ENCODE measurements around the gene ESRRA. TPM values are rescaled to one million over a fixed set of nuclear protein-coding genes. Genes with fewer than 3 reads are reported as not detected.
A peak's percentile ranks its signal among the peaks of the same experiment; 100 is the strongest.
"Not testable (repeated sequence)": the region's sequence is repeated elsewhere in the genome, so short reads cannot be mapped to it uniquely, and the experiment has no call there.

Gene ESRRA
- total RNA-seq, 4 donors from 2014 or later = 63.5 to 95.8 (median 76.1) TPM

DNA sequence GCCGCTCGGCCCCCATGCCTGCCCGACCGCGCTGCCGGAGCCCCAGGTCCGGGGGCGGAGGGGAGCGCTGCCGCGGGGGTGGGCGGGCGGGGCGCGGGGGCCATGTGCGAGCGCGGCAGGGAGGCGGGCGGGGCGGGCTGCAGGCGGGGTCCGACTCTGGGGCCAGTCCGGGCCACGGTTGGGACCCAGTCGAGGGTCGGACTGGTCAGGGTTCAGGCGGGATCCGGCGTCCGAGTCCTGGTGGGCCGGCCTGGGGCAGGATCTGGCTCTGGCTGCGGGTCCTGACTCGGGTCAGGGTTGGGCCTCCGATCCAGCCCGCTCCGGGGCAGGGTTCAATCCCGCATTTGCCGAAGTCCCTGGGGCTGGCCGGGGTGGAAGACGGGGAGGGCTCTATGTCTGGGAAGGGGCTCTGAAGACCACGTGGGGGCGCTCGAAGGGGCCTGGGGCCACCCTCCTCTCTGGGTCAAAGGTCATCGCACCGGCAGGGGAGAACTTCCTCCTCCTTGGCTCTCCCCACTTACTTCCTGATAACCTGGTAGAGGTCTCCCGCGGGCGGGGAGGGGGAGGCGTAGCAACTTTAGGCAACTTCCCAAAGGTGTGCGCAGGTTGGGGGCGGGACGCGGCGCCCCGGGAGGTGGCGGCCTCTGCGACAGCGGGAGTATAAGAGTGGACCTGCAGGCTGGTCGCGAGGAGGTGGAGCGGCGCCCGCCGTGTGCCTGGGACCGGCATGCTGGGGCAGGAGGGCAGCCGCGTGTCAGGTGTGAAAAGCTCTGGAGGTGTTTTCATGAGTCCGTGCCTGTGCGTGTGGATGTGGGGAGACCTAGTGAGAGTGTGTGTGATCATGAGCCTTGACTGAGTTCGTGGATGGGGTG is 603 bp downstream of the ESRRA start:
- intact Hi-C loops (cut with DNase I) = no loop called here

DNA sequence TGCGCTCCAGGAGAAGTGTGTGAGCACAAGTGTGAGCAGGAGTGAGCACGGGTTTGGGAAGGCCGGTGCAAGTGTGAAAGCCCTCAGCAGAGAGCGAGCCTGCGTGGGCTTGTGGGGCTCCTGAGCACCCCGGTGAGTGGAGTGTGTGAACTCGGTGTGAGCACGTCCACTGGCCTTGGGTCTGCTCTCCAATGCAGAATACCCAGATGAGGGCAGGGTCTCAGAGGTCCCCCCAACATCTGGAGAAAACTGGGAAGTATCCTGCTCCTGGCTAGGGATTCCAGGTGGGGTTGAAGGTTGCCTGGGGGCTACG is 1.2 kb downstream of the ESRRA start:
- intact Hi-C loops (cut with DNase I) = no loop called here
- Histone ChIP-seq H3K4me1 (peaks cover 17 to 41% (median 38%) of the 10 kb centered on the region in 4 donors), H3K4me3 (peak overlapping the region; percentile 69 to 84 (median 78)), H3K9me3 (no peaks in the 10 kb centered on the region), H3K36me3 (peaks cover 0 to 11% (median 2%) of the 10 kb centered on the region in 4 donors), H3K27me3 (peaks cover 0 to 20% (median 5%) of the 10 kb centered on the region in 4 donors), H3K27ac (replicated peaks in 1 of 4) (peak overlapping the region; percentile 89 to 98 (median 92))
- TF ChIP-seq POLR2A (IDR thresholded peaks at IDR 0.05; ENCODE audit: low read depth) = no peak
- TF ChIP-seq, protein P1, sequence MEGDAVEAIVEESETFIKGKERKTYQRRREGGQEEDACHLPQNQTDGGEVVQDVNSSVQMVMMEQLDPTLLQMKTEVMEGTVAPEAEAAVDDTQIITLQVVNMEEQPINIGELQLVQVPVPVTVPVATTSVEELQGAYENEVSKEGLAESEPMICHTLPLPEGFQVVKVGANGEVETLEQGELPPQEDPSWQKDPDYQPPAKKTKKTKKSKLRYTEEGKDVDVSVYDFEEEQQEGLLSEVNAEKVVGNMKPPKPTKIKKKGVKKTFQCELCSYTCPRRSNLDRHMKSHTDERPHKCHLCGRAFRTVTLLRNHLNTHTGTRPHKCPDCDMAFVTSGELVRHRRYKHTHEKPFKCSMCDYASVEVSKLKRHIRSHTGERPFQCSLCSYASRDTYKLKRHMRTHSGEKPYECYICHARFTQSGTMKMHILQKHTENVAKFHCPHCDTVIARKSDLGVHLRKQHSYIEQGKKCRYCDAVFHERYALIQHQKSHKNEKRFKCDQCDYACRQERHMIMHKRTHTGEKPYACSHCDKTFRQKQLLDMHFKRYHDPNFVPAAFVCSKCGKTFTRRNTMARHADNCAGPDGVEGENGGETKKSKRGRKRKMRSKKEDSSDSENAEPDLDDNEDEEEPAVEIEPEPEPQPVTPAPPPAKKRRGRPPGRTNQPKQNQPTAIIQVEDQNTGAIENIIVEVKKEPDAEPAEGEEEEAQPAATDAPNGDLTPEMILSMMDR (IDR thresholded peaks at IDR 0.05) = no peak
- WGBS = 26% methylated on average over 9 of the region's 9 CpGs
- no peak for DNase-seq (ENCODE audit: extremely low spot score)

More for the DNA sequence above, 603 bp downstream of the ESRRA start:
- no peak for TF ChIP-seq POLR2A (IDR thresholded peaks at IDR 0.05; ENCODE audit: low read depth)
- TF ChIP-seq, protein P1 (IDR thresholded peaks at IDR 0.05) = peak in 1 of 3 experiments; percentile 10
- 2% methylated on average over 31 of the region's 71 CpGs for WGBS
- Histone ChIP-seq H3K4me1 (peaks cover 17 to 47% (median 43%) of the 10 kb centered on the region in 4 donors), H3K36me3 (peaks cover 0 to 9% (median under 1%) of the 10 kb centered on the region in 4 donors), H3K27ac (replicated peaks in 1 of 4) (peak overlapping the region; percentile 89 to 98 (median 92)), H3K27me3 (peaks cover 0 to 25% (median 6%) of the 10 kb centered on the region in 4 donors), H3K4me3 (peak overlapping the region; percentile 69 to 84 (median 78)), H3K9me3 (no peaks in the 10 kb centered on the region)
- peak; percentile 94 for DNase-seq (ENCODE audit: extremely low spot score)

DNA sequence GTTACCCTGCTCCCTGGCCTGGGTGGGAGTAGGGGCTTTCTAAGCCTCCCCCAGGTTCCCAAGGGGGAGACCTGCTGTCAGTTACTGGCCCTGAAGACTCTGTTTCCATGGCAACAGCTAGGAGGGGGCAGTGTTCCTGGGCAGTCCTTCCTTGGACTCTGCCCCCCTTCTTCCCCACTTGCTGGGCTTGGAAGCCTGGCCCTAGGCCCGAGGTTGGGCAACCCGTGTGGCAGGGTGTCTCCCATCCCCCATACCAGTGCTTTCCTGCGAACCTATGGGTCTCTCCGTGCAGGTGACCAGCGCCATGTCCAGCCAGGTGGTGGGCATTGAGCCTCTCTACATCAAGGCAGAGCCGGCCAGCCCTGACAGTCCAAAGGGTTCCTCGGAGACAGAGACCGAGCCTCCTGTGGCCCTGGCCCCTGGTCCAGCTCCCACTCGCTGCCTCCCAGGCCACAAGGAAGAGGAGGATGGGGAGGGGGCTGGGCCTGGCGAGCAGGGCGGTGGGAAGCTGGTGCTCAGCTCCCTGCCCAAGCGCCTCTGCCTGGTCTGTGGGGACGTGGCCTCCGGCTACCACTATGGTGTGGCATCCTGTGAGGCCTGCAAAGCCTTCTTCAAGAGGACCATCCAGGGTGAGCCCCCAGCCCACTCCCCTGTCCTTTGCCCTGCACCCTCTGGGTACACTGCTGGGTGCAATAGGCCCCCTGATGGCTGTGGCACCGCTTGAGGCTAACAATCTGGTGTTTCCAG is 1.7 kb downstream of the ESRRA start:
- H3K4me3 ChIP-seq = peak overlapping the region; percentile 69 to 84 (median 78)
- intact Hi-C loops (cut with DNase I) = no loop called here
- H3K36me3 ChIP-seq = peaks cover 0 to 11% (median 2%) of the 10 kb centered on the region in 4 donors
- TF ChIP-seq POLR2AphosphoS5 (IDR thresholded peaks at IDR 0.05) (peak in 1 of 2 donors; percentile 9), POLR2A (IDR thresholded peaks at IDR 0.05; ENCODE audit: low read depth) (no peak)
- peak overlapping the region; percentile 89 to 98 (median 92) for H3K27ac ChIP-seq (replicated peaks in 1 of 4)
- H3K9me3 ChIP-seq = no peaks in the 10 kb centered on the region
- peaks cover 17 to 40% (median 36%) of the 10 kb centered on the region in 4 donors for H3K4me1 ChIP-seq
- peaks cover 0 to 15% (median 2%) of the 10 kb centered on the region in 4 donors for H3K27me3 ChIP-seq
- 100% methylated on average over 1 of the region's 15 CpGs for WGBS
- DNase-seq (ENCODE audit: extremely low spot score) = no peak

DNA sequence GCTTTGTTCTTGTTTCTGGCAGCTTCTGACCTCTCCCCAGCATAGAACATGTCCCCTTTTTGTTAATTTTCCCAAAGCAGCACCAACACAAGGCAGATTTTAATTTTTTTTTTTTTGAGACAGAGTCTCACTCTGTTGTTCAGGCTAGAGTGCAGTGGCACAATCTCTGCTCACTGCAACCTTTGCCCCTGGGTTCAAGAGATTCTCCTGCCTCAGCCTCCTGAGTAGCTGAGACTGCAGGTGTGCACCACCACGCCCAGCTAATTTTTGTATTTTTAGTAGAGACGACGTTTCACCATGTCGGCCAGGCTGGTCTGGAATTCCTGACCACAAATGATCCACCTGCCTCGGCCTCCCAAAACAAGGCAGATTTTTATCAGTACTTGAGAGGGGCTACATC is 2.5 kb downstream of the ESRRA start:
- WGBS = 88% methylated on average over 5 of the region's 5 CpGs
- peak overlapping the region in 2 of 4 donors; percentile 91 to 93 for H3K27ac ChIP-seq (replicated peaks in 1 of 4)
- DNase-seq (ENCODE audit: extremely low spot score); H3K27me3 ChIP-seq; H3K9me3 ChIP-seq; intact Hi-C loops (cut with DNase I); H3K4me3 ChIP-seq: not testable (repeated sequence)
- H3K36me3 ChIP-seq = peaks cover 0 to 11% (median 2%) of the 10 kb centered on the region in 4 donors
- peaks cover 23 to 43% (median 42%) of the 10 kb centered on the region in 4 donors for H3K4me1 ChIP-seq

DNA sequence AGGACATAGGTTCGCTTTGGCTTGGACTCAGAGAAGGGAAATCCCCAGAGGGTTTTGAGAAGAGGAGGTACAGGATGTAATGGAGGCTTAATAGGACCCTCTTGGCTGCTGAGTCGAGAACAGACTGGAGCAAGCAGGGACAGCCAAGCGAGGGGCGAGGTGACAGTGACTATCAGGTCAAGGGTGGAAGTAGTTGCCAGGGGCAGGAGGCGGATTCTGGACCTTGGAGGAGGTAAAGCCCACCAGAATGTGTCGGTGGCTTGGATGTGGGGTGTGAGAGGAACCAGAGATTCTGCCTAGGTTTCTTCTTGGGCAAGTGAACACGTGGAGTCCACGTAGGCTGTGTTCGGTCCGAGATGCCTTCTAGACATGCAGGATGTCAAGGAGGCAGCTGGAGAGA is 7.6 kb downstream of the ESRRA start:
- intact Hi-C loops (cut with DNase I) = no loop called here
- WGBS = 89% methylated on average over 10 of the region's 10 CpGs
- Histone ChIP-seq H3K27me3 (no peaks in the 10 kb centered on the region), H3K4me3 (no peak overlapping the region), H3K9me3 (no peaks in the 10 kb centered on the region), H3K4me1 (peaks cover 14 to 41% (median 31%) of the 10 kb centered on the region in 4 donors), H3K36me3 (peaks cover 12 to 42% (median 34%) of the 10 kb centered on the region in 4 donors), H3K27ac (replicated peaks in 1 of 4) (peak overlapping the region; percentile 50 to 73 (median 66))
- TF ChIP-seq POLR2A (IDR thresholded peaks at IDR 0.05; ENCODE audit: low read depth) (no peak), EP300 (IDR thresholded peaks at IDR 0.05) (no peak), POLR2AphosphoS5 (IDR thresholded peaks at IDR 0.05) (no peak)
- TF ChIP-seq, protein P1 (IDR thresholded peaks at IDR 0.05) = no peak
- no peak for DNase-seq (ENCODE audit: extremely low spot score)
